Left ventricle myocardium inferior (tissue), 1 donor: ENCODE measurements around the gene TOR1B. TPM values are rescaled to one million over a fixed set of nuclear protein-coding genes. Genes with fewer than 3 reads are reported as not detected.
"Not testable (repeated sequence)": the region's sequence is repeated elsewhere in the genome, so short reads cannot be mapped to it uniquely, and the experiment has no call there.

Experiments used
- DNase-seq: peaks from one replicate; pipeline ENCODE4 v3.0.0-alpha.2; 2020
- H3K27ac ChIP-seq: fragments of 200-600 bp; replicated peaks from 2 replicates; pipeline ENCODE4 v1.8.0; 2021
- H3K27me3 ChIP-seq: fragments of 200-600 bp; 2 replicates; pipeline ENCODE4 v1.8.0; 2021; ENCODE audit warnings: low read depth
- H3K36me3 ChIP-seq: fragments of 200-600 bp; 2 replicates; pipeline ENCODE4 v1.8.0; 2021
- H3K4me1 ChIP-seq: fragments of 200-600 bp; 2 replicates; pipeline ENCODE4 v1.8.0; 2021
- H3K4me3 ChIP-seq: fragments of 200-600 bp; 2 replicates; pipeline ENCODE4 v1.8.0; 2021; ENCODE audit warnings: mild to moderate bottlenecking, moderate library complexity
- H3K9me3 ChIP-seq: fragments of 200-600 bp; replicated peaks from 2 replicates; pipeline ENCODE4 v1.8.0; 2021
- intact Hi-C: fragments of 100-400 bp; cut with micrococcal nuclease; formaldehyde crosslinking; loops from one replicate; pipeline ENCODE4 v1.11.0; 2022
- total RNA-seq: library from RNA; stranded (reverse); fragmentation: NEBNext Ultra II Directional; extraction: Animal tissue kit (Norgen Biotek cat#: 25700); gene quantifications from one replicate; pipeline ENCODE4 v1.2.1, GENCODE V29; 2021
- TF ChIP-seq, protein P1 (sequence below): fragments of 200-600 bp; IDR thresholded peaks from 2 replicates; pipeline ENCODE4 v1.8.0; 2021; ENCODE audit warnings: antibody characterized with exemption, mild to moderate bottlenecking, borderline replicate concordance
- donor health status: DM: no; HTN: yes; CAD: no; lungs with severe emphysema.

The TOR1B gene
- total RNA-seq, 1 donor from 2014 or later, result 10.6 TPM

DNA sequence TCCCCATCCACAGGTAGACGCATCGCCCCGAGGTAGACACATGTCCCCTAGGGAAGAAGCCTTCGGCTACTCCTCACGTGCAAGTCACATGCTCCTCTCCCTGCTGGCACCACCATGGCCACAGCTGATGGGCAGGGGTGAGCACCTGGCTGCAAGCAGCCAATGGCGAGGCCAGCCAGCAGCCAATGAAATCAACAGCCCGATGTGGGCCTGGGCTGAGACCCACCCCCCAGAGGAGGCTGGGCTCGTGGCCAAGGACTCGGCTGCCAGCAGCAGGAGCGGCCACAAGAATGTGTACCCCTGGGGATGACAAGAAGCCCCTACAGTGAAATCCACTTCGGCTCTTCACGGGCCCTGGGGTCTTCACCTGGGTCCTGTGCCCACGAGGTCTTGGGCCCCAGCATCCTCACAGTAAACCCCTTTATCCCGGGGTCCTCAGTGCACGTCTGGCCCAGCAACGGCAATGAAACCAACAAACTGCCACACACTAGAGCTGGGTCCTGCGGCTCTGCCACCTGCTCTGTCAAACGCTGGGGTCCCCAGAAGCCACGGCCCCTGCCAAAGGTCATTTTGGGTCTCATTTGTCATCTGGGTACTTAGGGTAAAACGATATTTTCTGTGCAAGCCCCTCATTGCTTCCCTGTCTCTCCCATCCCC, 28.1 kb upstream of the TOR1B start:
- Histone ChIP-seq H3K4me1 (peaks cover 16% of the 10 kb centered on the region), H3K27ac (no peak overlapping the region), H3K4me3 (no peak overlapping the region), H3K36me3 (no peaks in the 10 kb centered on the region), H3K27me3 (peaks cover 5% of the 10 kb centered on the region), H3K9me3 (no peaks in the 10 kb centered on the region)
- TF ChIP-seq, protein P1, sequence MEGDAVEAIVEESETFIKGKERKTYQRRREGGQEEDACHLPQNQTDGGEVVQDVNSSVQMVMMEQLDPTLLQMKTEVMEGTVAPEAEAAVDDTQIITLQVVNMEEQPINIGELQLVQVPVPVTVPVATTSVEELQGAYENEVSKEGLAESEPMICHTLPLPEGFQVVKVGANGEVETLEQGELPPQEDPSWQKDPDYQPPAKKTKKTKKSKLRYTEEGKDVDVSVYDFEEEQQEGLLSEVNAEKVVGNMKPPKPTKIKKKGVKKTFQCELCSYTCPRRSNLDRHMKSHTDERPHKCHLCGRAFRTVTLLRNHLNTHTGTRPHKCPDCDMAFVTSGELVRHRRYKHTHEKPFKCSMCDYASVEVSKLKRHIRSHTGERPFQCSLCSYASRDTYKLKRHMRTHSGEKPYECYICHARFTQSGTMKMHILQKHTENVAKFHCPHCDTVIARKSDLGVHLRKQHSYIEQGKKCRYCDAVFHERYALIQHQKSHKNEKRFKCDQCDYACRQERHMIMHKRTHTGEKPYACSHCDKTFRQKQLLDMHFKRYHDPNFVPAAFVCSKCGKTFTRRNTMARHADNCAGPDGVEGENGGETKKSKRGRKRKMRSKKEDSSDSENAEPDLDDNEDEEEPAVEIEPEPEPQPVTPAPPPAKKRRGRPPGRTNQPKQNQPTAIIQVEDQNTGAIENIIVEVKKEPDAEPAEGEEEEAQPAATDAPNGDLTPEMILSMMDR, result no peak
- DNase-seq, result no peak
- intact Hi-C loops, result no loop called here

DNA sequence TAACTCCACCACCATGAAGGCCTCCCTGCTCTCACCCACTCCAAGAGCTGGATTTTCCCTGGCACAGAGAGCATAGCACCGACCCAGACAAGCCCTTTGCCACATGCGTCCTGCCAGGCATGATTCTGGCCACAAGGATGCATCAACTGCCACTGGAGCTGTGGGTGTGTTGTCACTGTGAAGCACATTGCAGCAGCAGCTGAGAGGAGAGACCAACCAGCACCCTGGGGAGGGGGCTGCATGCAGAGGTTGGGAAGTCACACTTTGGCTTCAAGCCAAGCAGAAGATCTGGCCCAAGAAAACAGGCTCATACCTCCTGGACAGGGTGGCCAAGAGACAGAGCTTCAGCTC, 27.6 kb upstream of the TOR1B start:
- no peaks in the 10 kb centered on the region for H3K36me3 ChIP-seq
- peaks cover 16% of the 10 kb centered on the region for H3K4me1 ChIP-seq
- H3K9me3 ChIP-seq, result no peaks in the 10 kb centered on the region
- no peak for DNase-seq
- H3K27ac ChIP-seq, result no peak overlapping the region
- TF ChIP-seq, protein P1, result no peak
- H3K4me3 ChIP-seq, result no peak overlapping the region
- intact Hi-C loops, result no loop called here
- peaks cover 5% of the 10 kb centered on the region for H3K27me3 ChIP-seq

DNA sequence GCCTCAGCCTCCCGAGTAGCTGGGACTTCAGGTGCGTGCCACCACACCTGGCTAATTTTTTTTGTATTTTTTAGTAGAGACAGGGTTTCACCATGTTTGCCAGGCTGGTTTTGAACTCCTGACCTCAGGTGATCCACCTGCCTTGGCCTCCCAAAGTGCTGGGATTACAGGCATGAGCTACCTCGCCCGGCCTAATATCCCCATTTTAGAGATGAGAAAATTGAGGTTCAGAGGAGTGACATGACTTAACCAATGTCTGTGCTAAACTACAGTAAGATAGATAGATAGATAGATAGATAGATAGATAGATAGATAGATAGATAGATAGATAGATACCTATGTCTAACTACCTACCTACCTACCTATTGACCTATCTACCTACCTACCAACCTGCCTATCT, 26.9 kb upstream of the TOR1B start:
- H3K27ac ChIP-seq, result peak overlapping the region; percentile 77
- H3K36me3 ChIP-seq, H3K4me3 ChIP-seq, H3K9me3 ChIP-seq, H3K27me3 ChIP-seq, intact Hi-C loops, DNase-seq: not testable (repeated sequence)
- H3K4me1 ChIP-seq, result peaks cover 16% of the 10 kb centered on the region

GRCh38 chr9:129776566-129776937, 26.4 kb upstream of the TOR1B start:
- DNase-seq, result peak; percentile 26
- Histone ChIP-seq H3K27ac (peak overlapping the region; percentile 77), H3K9me3 (no peaks in the 10 kb centered on the region), H3K4me3 (peak overlapping the region; percentile 28), H3K4me1 (peaks cover 16% of the 10 kb centered on the region), H3K27me3 (peaks cover 5% of the 10 kb centered on the region), H3K36me3 (no peaks in the 10 kb centered on the region)
- intact Hi-C loops, result no loop called here
- TF ChIP-seq, protein P1, result no peak

DNA sequence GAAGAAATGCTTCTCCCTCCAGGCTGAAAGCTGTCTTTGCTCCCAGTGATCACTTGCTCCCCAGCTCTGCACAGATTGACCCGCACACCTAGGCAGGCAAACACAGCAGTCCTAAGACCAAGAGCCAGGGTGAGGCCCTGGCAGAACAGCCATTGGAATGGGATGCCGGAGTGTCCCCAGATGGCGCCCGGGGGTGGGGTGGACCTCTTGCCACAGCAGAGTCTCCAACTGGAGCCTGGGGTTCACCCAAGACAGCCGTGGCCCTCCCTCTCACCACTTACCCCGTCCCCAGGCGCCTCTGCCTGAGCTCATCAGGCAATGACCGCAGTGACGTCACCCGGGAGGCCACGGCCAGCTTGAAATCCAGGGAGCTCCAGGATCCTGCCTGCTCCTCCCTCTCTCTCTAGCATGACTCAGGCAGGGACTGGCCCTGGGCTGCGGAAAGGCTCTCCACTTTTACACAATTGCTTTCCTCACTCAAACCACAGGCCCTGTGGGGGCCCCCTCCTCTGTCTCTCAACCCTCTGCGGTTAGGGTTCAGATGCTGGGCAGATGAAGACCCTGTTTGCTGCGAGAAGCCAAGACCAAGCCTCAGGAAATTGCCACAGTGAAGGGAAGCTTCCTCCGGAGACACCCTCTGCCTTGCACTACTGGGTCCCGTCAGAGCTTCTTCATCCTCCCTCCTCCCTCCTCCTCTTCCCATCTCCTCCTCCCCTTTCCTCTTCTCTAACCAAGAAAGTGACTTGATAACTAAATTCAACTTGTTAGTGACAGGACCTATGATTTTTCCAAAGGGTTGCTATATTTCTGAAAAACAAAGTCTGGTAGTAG, 25.8 kb upstream of the TOR1B start:
- Histone ChIP-seq H3K4me1 (peaks cover 16% of the 10 kb centered on the region), H3K4me3 (peak overlapping the region; percentile 28), H3K36me3 (no peaks in the 10 kb centered on the region), H3K27ac (peak overlapping the region; percentile 77), H3K9me3 (no peaks in the 10 kb centered on the region), H3K27me3 (peaks cover 5% of the 10 kb centered on the region)
- peak; percentile 94 for DNase-seq
- intact Hi-C loops, result no loop called here
- TF ChIP-seq, protein P1, result no peak

- DNase-seq, result no peak
- peaks cover 5% of the 10 kb centered on the region for H3K27me3 ChIP-seq
- no peaks in the 10 kb centered on the region for H3K9me3 ChIP-seq
- peak overlapping the region; percentile 77 for H3K27ac ChIP-seq
- no peaks in the 10 kb centered on the region for H3K36me3 ChIP-seq
- peaks cover 16% of the 10 kb centered on the region for H3K4me1 ChIP-seq
- peak overlapping the region; percentile 28 for H3K4me3 ChIP-seq
- TF ChIP-seq, protein P1, result no peak
- intact Hi-C loops, result no loop called here
These were observed 25.2 kb upstream of the TOR1B start for GRCh38 chr9:129777769-129778130.
